Body of pancreas (tissue), 4 donors: ENCODE results near the gene GPR17.

Source experiments
- POLR2A ChIP-seq, 3 donors: fragments of 450-650 bp; IDR thresholded peaks; one replicate each; pipeline ENCODE4 v1.6.1; 2016; ENCODE audit warnings: antibody characterized with exemption in 3 of 3, mild to moderate bottlenecking in 2 of 3
- TF ChIP-seq, protein P1 (sequence below), 7 experiments: fragments of 450-650 bp in 4 of 7; fragments of 200-600 bp in 3 of 7; sonication (generic) in 3 of 7; IDR thresholded peaks; one replicate each; pipeline ENCODE4 v1.5.1; 2016 to 2019; ENCODE audit warnings: antibody characterized with exemption in 7 of 7

DNA sequence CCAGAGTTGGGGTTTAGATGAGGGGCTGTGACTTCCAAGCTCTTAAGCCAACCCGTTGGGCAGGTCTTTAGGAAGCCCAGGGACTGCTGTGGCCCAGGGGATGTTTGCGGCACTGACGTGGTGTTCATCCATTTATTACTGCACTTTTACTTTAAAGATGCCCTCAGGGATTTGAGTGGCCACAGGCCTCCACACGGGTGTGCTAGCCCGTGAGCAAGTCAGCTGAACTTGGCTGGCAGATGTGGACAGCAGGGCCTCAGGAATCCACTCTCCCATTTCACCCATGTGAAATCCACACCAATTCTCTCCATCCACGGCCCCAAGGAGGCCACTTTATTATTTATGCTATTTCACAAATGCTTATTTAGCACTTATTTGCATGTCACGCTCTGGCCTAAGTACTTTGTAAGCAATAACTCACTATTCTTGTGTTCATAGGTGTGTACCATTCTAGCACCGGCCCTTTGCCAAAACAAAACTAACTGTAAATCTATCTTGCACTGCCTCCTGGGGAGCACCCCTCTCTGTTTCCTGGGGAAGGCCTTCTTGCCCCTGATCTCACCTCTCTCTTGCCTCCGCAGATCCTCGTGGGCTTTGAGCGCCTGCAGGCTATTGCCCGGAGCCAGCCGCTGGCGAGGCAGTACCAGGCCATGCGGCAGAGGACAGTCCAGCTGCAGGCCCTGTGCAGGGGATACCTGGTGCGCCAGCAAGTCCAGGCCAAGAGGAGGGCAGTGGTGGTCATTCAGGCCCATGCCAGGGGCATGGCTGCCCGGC lies 39.1 kb upstream of the GPR17 start:
- TF ChIP-seq, protein P1, sequence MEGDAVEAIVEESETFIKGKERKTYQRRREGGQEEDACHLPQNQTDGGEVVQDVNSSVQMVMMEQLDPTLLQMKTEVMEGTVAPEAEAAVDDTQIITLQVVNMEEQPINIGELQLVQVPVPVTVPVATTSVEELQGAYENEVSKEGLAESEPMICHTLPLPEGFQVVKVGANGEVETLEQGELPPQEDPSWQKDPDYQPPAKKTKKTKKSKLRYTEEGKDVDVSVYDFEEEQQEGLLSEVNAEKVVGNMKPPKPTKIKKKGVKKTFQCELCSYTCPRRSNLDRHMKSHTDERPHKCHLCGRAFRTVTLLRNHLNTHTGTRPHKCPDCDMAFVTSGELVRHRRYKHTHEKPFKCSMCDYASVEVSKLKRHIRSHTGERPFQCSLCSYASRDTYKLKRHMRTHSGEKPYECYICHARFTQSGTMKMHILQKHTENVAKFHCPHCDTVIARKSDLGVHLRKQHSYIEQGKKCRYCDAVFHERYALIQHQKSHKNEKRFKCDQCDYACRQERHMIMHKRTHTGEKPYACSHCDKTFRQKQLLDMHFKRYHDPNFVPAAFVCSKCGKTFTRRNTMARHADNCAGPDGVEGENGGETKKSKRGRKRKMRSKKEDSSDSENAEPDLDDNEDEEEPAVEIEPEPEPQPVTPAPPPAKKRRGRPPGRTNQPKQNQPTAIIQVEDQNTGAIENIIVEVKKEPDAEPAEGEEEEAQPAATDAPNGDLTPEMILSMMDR (IDR thresholded peaks at IDR 0.05): no peak
- TF ChIP-seq POLR2A (IDR thresholded peaks at IDR 0.05): no peak
